Measurements from ENCODE around the gene TEAD3.
"Not testable (repeated sequence)": the region's sequence is repeated elsewhere in the genome, so short reads cannot be mapped to it uniquely, and the experiment has no call there.

The TEAD3 gene

DNA sequence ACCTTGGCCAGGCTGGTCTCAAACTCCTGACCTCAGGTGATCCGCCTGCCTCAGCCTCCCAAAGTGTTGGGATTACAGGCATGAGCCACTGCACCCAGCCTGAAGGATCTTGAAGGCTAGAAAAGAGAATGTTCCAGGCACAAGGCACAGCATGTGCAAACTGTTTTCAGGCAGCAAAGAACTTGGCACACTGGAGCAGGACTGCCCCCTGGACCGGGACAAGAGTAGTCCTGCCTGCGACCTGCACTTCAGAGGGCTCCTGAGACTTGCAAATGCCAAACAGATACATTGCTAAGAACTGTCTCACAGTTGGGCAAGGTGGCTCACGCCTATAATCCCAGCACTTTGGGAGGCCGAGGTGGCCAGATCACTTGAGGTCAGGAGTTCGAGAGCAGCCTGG, 19.1 kb upstream of the TEAD3 start:
- peak in 1 of 10 donors; percentile 75 for DNase-seq
- intact Hi-C loops (cut with DNase I): not testable (repeated sequence)

DNA sequence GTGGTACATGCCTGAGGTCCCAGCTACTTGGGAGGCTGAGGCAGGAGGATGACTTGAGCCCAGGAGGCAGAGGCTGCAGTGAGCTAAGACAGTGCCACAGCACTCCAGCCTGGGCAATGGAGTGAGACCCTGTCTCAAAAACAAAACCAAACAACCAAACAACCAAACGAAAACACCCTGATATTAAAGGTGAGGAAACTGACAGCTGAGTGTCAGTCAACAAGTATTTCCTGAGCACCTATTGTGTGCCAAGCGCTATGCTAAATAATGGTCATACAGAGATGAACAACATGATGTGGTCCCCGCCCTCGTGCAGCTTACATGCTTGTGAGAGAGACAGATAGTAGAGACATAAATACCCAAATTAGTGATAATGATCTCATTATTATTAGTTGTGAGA, 17.7 kb upstream of the TEAD3 start:
- DNase-seq: no peak
- intact Hi-C loops (cut with DNase I): no loop called here

DNA sequence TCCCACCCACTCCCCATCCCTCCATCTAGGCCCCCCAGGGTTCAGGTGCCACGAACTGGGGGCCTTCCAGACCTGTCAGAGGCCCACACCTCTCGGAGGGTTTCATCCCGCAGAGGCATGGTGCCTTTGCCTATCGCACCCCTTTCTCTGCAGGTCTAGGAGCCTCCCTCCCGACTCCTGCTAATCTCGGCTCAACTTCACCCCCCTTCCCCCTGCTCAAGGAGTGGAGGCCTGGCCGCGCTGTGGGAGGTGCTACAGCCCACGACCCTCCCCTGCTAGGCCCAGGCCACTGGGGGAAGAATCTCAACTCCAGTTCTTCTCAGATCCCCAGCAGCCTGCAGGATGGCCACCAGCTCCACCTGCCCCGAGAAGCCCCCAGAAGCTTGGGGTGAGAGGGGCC, 15.9 kb upstream of the TEAD3 start, which contains the start of gene TULP1:
Gene TULP1, minus strand, starts transcription at position 157 of the 400 bp plus-strand sequence. Its CDS starts 38 bp downstream, at position 119.
- intact Hi-C loops (cut with DNase I): no loop called here
- DNase-seq: no peak

DNA sequence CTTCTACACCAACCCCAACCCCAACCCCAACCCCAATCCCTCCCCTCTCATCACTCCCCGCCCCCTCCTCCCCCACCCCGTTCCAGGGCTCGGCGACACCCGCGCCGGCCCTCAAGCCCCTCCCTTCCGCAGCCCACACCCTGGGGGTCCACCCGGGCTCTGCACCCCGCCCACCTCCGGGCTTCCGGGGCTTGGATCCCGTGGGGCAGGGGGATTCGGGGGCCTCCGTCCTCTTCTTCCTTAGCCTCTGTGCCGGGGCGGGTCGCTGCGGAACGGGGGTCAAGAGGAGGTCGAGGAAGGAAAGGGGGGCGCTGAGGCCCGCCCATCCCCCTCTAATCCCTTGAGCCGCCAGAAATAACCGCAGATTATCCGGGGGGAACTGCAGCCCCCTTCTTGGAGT, 15.1 kb upstream of the TEAD3 start:
- intact Hi-C loops (cut with DNase I): no loop called here
- DNase-seq: peak in 1 of 10 donors; percentile 68

DNA sequence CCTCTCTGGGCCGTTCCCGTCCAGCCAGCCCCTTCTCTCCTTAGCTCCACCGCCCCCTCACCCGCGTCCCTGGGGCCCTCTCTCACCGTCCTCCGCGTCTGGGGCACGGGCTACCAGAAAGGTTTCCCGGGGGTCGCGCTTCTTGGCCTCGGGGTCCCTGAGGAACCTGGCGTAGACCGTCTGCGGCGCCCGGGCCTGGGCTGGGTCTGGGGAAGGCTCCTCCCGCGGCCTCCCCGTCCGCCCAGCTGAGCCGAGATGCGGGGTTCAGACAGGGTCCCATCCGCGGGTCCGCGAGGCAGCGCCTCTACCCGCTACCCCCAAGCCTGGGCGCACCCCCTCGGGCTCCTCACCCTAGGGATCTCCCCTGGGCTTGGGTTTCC, 14.7 kb upstream of the TEAD3 start:
- no peak for DNase-seq
- intact Hi-C loops (cut with DNase I): no loop called here

DNA sequence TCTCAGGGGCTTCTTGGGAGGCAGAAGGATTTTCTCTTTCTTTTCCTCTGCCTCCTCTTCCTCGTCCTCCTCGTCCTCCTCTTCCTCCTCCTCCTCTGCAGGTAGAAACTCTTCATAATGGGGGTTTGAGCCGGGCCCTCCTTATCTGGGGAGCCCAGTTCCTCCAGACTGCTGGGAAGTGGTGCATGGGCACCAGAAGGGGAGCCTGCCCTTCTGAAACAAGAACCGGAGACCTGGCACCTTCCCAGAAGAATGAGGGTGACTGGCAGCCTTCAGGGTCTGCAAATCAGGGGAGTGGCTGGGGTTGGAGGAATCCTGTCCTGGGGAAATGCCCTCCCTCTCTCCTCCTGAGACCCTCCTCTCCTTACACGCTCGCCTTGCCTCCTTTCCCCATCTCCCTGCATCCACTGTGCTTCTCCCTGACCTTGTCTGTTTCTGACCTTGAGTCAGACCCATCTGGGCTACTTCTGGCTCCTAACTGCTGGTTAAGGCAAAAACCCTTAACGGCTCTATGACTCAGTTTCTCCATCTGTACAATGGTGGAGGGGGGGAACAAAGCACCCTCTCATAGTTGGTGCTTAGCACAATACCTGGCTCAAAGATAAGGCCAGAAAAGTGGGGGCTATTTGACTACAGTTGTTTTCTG, 14.2 kb upstream of the TEAD3 start:
- intact Hi-C loops (cut with DNase I): no loop called here
- peak in 1 of 10 donors; percentile 3 for DNase-seq

DNA sequence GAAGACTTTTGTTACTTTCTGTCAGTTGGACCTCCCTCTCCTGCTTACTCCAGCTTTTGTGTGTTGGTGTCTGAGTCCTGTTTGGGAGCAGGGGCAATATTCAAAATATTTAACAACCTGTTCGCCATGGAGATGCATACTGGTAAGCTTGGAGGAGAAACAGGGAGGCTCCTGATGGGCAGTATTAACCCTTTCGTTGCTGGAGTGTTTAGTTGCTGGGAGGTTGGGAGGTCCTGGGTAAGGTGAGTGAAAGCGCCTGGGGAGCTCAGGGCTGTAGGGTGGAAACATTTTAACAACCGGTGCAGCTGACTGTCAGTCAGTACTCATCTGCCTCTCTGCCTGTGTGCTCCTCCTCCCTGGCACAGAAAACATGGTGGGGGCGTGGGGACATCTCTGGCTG, 11.7 kb upstream of the TEAD3 start:
- no peak for DNase-seq
- intact Hi-C loops (cut with DNase I): no loop called here

DNA sequence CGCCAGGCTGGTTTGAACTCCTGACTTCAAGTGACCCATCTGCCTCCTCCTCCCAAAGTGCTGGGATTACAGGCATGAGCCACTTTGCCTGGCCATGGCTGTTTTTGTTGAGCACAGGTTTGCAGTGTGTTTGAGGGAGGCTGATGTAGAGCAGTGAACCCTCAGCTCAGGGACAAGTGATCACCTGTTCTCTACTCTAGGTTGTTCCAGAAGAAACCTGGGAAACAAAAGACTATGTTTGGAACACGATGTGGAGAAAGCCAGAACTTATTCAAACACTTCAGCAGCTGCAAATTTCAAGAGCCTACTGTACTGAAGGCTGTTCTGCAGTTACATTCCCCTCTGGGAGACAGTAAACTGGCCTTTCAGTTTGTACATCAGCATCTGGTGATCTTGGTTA, 11.1 kb upstream of the TEAD3 start:
- no peak for DNase-seq
- intact Hi-C loops (cut with DNase I): no loop called here

DNA sequence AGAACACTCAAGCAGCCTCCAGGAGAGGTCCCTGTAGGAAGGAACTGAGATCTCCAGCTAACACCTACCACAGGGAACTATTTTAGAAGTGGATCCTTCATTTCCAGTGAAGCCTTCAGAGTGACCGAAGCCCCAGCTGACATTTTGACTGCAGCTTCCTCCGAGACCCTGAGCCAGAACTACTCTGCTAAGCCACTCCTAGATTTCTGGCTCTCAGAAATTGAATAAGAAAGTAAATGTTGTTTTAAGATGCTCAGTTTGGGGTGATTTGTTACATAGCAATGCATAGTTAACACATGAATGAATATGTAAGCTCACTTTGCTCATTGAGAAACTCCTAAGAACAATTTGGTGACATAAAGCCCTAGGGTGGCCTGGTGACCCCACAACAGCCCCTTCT, 10.3 kb upstream of the TEAD3 start:
- intact Hi-C loops (cut with DNase I): no loop called here

DNA sequence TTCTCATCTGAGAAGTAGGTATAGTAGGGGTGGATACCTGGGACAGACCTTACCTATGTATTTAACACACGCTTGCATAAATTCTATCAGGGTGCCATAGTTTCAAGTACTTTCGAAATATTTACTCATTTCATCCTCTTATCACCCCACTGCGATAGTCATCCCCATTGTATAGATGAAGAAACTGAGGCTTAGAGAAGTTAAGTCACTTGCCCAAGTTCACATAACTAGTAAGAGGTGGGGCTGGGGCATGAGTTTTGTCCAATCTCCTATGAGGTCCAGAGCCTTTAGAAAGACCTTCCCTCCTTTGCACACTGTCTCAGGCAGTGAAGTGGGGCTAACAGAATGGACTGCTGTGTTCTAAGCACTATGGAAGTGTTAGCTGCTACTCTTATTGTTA, 9.7 kb upstream of the TEAD3 start:
- intact Hi-C loops (cut with DNase I): no loop called here
- DNase-seq: no peak

More for the DNA sequence above, 10.3 kb upstream of the TEAD3 start:
- no peak for DNase-seq

DNA sequence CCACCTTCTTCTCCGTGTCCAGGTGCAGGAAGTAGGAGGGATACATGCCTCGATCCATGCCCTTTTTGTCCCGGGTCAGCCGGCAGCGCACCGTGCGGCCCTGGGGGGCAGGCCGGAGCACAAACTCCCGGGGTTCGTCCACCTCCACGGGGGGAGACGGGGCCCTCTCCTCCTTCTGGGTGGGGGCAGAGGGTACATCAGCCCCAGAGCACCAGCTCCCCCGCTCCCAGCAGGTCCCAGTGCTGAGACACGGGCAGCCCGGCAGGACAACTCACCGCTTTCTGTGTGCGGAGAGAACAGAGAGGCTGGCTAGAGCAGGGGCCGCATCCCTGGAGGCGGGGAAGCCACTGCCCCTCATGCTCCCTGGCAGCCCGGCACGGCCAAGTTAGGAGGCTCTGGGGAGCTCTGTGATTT, 9.1 kb upstream of the TEAD3 start:
- intact Hi-C loops (cut with DNase I): no loop called here
- DNase-seq: peak in 1 of 10 donors; percentile 39

DNA sequence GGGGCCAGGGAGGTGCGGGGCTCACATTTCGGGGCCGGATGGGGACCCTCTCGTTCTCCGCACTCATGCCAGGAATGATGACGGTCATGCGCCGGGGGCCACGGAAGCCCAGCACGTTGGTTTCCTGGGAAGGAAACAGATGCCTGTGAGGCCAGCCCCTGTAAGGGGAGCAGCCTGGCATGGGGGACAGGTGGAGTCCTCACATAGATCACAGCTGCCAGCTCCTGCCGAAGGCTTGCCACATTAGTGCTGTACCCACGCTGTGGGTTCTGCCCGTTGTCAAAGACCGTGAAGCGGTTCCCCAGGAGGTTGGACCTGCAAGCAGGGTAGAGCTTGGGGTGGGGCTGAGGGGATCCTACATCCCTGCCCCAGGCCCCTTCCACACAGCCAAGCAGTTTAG, 6.7 kb upstream of the TEAD3 start:
- intact Hi-C loops (cut with DNase I): no loop called here
- DNase-seq: peak in 1 of 10 donors; percentile 67

DNA sequence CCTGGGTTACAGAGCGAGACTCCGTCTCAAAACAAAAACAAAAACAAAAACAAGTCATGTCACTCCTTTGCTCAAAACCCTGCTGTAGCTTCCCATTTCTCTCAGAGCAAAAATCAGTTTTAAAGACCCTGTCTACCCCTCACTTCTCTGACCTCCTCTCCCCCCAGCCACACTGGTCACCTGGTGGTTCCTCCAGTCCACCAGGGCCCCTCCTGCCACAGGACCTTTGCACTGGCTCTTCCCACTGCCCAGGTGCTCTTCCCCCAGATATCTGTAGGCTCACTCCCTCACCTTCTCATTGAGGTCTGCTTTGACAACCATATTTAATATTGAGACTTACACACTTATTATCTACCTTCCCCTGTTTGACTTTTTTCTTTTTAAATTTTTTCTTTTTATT, 4.9 kb upstream of the TEAD3 start:
- DNase-seq: no peak
- intact Hi-C loops (cut with DNase I): no loop called here

DNA sequence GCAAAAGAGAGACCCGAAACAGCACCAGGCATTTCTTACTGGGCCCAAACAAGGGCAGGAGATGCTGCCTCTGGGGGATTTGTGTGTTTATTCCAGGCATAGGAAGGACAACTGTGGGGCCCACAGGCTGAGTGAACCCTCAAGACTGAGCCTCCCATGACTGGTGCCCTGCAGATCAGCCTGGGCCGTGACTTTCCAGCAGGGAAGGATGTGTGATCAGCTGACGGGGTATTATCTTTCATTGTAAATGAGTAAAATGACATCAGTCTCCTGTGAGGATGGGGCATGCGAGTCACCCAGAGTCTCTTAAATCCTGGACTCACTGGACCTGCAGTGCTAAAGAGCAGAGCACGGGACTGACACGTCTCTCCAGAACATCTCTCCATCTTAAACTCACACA, 3.9 kb upstream of the TEAD3 start:
- intact Hi-C loops (cut with DNase I): no loop called here
- DNase-seq: no peak

DNA sequence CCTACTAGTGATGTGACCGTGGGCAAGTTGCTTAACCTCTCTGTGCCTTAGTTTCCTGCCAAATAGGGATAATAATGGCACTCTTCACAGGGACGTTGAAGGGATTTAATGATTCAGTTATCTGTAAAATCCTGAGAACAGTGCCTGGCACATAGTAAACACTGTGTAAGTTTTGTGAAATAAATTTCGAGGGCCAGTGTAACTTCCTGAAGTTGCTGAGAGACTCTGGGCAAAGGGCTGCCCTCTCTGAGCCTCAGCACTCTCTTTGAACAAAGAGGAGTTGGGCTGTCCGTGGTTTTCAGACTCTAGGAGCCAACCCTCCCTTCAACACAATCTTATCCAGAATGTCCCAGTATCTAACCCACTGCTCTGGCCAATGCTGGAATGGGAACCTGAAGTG, 2.5 kb upstream of the TEAD3 start:
- DNase-seq: no peak
- intact Hi-C loops (cut with DNase I): no loop called here

DNA sequence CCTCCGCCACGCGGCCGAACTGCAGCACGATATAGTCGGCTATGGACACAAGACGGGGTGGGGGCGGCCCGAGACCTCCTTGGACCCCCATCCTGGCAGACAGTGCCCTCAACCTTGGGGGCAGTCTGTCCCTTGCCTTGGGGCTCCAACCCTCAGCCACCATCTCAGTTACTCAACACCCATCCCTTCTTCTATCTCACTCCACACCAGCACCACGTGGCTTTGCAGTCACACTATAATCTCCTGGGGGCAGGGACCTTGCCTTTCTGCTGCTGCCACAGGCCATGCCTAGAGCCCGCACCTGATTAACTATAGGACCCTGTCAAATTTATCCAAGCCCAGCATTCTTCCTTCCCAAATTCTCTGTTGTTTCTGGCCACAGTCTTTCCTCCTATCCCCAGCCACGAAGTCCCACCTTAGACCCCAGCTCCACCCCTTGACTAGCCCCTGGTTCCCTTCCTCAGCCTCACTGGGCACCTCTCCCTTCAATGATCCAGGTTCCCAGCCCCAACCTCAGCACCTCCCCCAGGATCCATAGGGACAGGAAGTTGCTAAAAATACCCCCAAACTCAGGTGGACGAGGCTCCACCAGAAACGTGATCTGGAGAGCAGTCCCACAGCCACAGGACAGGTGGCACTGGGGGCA, 1.7 kb upstream of the TEAD3 start:
- intact Hi-C loops (cut with DNase I): no loop called here

DNA sequence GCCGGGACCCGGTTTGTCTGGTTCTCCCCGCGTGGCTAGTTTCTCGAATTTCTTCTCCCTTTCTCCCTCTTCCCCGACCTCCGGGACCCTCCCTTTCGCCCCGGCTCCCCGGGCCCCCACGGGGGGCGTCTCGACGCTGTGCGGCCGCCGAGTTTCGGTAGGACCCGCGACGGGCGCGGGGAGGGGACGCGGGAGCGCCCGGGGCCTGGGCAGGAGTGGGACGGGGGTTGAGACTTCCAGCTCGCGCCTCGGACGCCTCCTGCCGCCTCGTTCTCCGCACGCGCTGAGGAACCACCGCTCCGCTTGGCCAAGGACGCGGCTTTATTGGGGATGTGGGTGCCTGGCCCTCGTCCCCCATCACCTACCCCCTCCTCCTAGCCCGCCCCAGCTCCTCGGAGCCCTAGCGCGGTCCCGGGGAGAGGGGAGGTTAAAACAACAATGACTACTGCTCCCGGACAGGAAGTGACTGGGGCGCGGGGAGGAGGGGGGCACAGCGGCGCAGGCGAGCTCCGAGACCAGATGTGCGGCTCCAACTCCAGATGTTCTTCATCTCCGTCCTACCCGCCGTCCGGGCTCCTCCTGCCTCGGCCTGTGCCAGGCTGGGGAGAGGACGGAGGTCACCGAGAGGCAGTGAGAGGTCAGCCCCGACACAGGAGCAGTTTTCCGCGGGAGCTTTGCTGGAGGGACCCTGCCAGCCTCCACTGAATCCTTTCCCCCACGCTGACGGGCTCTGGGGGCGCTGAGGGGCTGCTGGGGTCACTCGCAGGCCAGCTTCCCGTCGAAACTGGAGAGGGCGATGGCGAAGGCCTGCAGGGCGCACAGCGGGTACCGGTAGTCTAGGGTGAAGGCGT, 917 bp upstream of the TEAD3 start:
- intact Hi-C loops (cut with DNase I): no loop called here
- DNase-seq: peak in 1 of 10 donors; percentile 81

More for the DNA sequence above, 1.7 kb upstream of the TEAD3 start:
- DNase-seq: peak in 1 of 10 donors; percentile 66

DNA sequence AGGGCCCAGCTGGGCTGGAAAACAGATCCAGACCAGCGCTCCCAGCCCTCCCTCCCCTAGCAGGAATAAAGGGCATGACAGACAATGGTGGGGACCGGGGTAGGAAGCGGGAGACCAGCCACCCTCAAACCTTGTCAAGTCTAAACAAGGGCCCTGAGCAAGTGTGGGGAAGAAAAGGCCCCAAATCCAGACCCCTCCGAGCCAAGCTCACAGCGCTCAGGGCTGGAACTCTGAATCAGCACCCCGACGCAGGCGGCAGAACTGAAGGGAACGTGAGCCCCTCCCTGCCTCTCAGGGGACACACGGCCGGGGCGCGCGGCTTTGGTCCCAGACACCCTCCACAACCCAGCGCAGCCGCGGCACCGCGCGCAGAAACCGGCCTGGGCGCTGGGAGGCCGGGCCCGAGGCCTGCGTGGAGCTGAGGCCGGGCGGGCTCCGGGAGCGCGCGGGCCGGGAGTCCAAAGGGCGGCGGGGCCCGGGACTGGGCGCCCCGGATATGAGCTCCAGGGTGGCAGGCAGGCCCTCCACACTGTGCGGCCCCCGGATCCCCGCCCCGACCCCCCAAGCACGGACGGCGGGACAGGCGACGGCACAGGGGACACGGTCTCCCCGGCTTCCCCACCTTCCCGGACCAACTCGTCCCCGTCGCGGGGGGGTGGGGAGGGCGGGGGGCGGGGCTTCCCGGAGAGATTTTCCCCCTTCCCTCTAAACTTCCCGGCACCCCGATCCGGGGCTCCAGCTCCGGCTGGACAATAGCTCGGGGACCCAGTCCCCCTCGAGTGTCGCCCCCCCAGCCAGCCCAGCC, 641 bp downstream of the TEAD3 start:
- intact Hi-C loops (cut with DNase I): no loop called here
- DNase-seq: peak in 1 of 10 donors; percentile 65

DNA sequence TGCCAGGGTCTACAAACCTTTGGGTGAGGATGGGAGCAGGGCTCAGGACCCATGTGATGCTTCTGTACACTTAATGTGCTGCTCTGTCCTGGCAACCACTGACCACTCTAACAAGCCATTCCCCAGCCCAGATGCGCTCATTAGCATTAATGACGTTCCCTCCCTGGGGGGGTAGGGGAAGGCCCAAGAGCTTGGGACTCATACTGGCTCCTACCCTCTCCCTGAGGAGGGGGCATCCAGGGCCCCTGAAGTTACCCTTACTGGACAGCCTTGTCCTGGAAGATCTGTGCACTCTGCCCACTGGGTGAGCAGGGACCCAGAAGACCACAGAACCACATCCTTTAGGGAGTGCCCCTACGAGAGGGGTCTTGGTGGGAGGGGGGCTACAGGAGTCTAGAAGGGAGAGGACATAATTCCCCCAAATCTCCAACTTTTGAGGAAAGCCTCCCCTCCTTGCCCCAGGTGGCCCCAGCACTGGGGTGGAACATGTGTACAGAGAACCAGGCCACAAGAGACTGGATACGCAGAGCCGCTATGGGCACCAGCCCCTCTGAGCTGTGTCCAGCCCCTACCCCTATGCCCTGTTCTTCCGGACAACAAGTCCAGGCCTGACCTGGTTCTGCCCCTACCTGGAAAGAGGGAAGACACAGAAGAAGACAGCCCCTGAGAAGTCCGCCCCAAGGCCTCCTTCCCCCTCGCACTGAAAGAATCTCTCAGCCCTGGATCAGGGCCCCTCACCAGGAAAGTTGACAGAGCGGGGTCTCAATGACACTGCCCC, 1.4 kb downstream of the TEAD3 start:
- peak in 1 of 10 donors; percentile 72 for DNase-seq

DNA sequence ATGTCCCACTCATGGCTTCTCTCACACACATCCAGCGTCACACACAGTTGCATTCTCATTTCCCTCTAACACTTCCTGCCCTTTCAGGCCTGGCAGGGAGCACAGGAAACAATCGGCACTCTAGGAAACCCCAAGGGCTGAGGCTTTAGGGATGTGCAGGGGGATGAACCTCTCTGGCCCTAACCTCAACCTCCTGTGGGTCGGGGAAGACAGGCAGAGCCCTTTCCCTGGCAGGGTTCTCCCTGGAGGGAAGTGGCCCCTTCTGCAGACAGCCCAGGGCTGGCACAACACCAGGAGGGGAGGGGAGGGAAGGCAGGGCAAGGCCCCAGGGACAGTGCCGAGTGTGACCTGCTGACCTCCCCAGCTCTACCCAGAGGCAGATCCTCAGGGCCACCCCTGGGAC, 2.7 kb downstream of the TEAD3 start:
- intact Hi-C loops (cut with DNase I): no loop called here
- peak in 1 of 10 donors; percentile 70 for DNase-seq

More for the DNA sequence above, 1.4 kb downstream of the TEAD3 start:
- intact Hi-C loops (cut with DNase I): no loop called here
